HUDEP-2 (cell line): Measurements from ENCODE around the gene IFI27L1.

Experiments
- DNase-seq, 76 experiments: peaks; one replicate each; lab custom pipeline; 2025; ENCODE audit not compliant: unreplicated experiment in 76 of 76; lab: John Stamatoyannopoulos, UW

Gene IFI27L1

GRCh38 chr14:94077823-94078222, 3.3 kb upstream of the IFI27L1 start:
- no peak for DNase-seq

- DNase-seq = peak in 8 of 76 experiments; percentile 2 to 22 (median 10)
Observed at GRCh38 chr14:94079891-94080620, 1.1 kb upstream of the IFI27L1 start.

- DNase-seq = peak in 1 of 76 experiments; percentile 29
Observed at GRCh38 chr14:94081386-94081820, 293 bp downstream of the IFI27L1 start.

GRCh38 chr14:94087891-94088290, 6.8 kb downstream of the IFI27L1 start:
- DNase-seq = no peak

- DNase-seq = no peak
Observed at GRCh38 chr14:94088516-94088915, 7.4 kb downstream of the IFI27L1 start.

- no peak for DNase-seq
Observed at GRCh38 chr14:94089479-94089878, 8.4 kb downstream of the IFI27L1 start.

DNA sequence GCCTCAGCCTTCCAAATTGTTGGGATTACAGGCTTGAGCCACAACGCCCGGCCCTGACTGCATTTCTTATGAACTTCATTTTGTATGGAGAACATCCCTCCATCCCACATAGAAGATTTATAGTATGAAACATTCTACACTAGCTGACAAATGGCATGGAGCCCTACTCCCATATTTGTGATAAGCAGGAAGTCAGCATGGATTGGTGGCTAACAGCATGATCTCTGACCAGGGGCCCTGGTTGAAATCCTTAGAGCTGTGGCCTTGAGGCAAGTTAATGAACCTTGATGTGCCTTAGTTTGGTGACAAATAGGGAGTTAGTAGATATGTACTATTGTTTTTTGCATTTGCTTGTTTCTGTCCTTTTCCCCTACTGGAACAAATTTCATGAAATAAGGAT, 12.3 kb downstream of the IFI27L1 start:
- DNase-seq = no peak

DNA sequence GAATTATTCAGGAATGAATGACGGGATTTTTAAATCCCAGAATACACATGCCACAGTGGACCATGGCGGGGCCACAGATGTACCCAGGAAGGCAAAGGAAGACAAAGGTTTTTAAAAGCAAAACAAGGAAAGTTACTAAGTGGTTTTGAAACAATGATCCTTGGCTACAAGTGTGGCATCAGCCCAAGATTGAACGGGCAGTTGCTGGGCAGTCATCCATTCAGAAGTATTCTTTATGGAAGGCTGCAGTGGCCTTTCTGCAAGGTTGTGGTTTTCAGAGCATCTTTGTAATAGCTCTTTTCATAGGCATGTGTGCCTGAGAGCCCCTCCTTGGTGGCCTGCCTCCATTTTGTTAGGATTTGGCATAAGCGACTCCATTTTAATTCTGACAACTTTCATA, 16.0 kb downstream of the IFI27L1 start:
- DNase-seq = no peak

DNA sequence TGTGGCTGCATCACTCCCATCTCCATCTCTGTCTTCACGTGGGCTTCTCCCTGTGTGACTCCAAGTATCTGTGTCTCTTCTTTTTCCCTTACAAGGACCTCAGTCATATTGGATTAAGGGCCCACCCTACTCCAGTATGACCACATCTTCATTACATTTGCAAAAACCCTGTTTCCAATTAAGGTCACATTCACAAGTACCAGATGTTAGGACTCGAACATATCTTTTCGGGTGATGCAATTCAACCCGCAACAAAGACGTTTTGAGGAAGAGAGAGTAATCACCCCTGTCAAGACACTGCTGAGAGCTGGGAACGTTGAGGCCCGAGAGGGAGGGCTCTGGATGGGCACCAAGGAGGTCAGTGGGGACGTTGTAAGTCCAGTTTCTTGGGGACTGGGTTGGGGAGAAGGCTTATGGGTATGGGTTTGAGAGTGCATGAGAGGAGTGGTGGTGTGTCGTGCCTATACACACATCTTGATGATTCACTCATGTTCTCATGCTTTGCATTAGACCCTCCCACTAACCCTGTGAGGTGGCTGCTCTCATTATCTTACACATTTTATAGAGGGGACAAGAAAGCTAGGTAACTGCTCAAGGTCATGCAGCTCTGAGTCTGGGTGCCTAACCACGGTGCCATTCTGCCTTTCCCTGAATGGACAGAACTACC, 17.3 kb downstream of the IFI27L1 start:
- no peak for DNase-seq

- no peak for DNase-seq
Observed at GRCh38 chr14:94099006-94099405, 17.9 kb downstream of the IFI27L1 start.

- DNase-seq = no peak
Observed at GRCh38 chr14:94100847-94101246, 19.7 kb downstream of the IFI27L1 start.

GRCh38 chr14:94101748-94102147, 20.6 kb downstream of the IFI27L1 start:
- no peak for DNase-seq

DNA sequence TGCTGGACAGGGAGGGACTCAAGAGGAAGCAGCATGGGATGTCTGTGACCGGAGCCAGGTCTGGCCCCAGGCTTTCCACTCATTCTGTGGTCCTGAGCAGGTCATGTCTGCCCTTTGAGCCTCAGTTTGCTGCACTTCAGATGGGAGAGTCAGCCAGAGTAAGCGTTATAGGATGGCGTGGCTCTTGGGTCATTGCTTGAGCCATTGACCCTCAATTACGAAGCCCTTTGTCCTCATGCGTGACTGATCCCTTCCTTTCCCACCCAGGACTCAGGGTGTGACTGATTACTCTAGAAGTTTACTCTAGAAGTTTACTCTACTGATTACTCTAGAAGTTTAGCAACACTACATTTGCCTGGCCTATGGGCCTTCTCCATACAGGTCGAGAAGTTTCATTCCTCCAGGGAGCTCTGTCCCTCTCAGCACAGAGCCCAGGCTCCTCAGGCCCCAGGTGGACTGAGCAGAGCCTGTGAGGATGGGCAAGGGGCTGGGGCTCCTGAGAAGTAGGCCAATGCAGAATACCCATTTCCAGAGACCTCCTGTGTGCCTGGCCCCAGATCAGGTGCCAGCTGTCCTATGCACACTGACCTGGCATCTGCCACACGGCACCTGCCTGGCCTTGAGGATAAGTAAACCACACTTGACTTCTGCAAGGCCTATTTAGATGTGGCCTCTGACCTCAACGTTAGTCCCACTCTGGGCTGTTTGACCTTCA, 21.8 kb downstream of the IFI27L1 start:
- no peak for DNase-seq

DNA sequence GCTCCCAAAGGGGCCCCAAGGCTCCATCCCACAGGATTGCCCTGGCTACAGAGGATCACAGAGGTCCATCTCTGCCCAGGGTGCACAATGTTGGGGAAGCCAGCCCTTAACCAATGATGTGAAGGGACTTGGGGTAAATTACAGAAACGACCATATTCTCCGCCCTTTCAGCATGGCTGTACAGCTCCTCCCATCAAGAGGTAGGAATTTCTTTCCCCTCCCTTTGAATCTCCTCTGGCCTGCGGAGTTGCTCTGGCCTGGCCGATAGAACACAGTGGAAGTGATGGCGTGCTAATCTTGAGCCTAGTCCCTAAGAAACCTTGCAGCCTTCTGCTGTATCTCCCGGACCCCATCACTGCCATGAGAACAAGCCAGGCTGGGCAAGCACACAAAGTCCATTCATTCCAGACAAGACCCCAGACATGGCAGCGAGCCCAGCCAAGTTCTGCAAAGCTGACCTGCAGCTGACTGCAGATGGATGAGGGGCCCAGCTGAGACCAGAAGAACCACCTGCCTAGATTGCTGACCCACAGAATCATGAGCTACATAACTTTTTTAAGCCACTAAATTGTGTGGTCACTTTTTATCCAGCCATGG, 22.5 kb downstream of the IFI27L1 start:
- no peak for DNase-seq

GRCh38 chr14:94104731-94105130, 23.6 kb downstream of the IFI27L1 start:
- no peak for DNase-seq

DNA sequence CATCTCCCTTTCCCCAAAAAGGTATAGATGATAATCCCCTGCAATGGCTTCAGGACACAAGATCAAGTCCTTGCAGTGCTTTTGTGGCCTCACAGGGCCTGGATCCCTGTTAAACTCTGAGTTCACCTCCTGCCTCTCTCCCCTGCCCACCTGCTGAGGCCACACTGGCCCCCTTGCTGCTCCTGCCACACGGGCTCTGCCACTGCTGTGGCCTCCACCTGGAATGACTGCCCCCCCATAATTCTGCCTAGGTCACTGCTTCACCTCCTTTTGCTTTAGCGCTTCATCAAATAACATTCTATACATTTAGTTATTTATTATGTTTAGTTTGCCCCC, 28.8 kb downstream of the IFI27L1 start:
- DNase-seq = no peak

DNA sequence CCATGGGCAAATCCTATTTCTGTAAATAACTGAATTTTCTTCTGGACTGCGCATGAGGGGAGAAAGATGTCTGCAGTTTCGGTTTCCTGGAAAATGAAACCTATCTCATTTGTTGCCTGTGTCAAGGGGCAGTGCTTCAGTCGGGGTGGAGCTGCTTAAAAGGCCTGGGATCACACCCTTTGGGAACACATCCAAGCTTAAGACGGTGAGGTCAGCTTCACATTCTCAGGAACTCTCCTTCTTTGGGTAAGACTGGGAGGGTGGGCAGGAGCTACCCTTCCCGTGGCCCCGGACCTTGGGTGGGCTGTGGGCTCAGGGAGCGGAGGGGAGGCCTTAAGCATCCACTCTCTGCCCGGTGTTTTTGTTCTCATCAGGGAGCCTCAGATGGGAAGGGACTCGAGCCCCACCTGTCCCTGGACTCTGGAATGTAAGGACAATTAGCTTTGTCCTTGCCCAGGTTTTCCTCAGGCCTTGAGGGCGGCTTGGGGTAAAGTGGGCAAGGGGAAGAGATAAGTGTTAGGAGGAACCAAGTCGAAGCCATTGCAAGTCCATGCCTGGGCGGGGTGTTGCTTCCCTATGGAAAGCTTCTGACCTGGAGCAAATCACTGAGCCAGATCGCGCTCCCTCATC, 29.6 kb downstream of the IFI27L1 start, which contains the start of gene IFI27:
IFI27 (plus strand) TSS at position 185 of the 630 bp plus-strand sequence.
- DNase-seq = peak in 71 of 76 experiments; percentile 11 to 81 (median 50)

DNA sequence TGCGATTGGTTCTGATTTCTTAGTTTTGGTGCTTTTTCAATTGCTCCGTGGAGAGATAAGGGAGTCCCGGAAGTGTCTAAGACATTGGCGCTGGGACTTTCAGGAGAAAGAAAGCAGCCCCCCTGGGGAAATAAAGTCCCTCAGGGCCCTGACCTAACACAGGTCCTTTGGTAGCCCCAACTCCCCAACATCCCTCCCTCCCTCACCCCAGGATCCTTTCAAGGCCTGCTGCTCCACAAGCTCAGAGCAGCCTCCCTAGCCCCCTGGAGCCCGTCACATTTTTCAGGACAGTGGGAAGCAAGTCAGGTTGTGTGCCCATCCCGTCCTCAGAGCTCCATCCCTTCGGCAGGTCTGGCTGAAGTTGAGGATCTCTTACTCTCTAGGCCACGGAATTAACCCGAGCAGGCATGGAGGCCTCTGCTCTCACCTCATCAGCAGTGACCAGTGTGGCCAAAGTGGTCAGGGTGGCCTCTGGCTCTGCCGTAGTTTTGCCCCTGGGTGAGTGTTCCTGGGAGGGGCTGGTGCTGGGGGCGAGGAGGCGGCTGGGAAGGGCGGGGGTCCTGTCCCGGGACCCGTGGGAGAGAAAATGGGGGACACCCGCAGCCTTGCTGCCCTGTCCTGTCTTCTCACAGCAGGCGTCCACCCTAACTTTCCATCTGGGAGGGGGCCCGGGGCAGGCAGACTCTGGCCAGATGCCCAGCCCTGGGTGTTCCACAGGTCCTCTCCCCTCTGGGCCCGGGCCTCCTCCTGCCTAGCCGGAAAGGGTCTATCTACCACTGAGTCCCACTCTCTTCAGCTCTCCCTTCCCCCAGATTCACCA, 30.4 kb downstream of the IFI27L1 start:
- DNase-seq = no peak

- peak in 4 of 76 experiments; percentile 4 to 11 (median 7) for DNase-seq
Observed at GRCh38 chr14:94112513-94113063, 31.5 kb downstream of the IFI27L1 start.

DNA sequence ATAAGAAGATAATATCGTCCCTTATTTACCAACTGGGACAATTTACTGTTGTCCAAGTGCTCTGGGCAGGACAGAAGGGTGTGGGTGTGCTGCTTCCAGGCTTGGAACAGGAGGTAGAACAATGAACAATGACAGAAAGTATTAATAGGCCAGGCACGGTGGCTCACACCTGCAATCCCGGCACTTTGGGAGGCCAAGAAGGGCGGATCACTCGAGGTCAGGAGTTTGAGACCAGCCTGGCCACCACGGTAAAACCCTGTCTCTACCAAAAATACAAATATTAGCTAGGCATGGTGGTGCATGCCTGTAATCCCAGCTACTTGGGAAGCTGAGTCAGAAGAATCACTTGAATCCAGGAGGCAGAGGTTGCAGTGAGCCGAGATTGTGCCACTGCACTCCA, 32.0 kb downstream of the IFI27L1 start:
- DNase-seq = no peak
